AG10803 (cell line): ENCODE results near the gene RALGAPA2.
"Not testable (repeated sequence)": the region's sequence is repeated elsewhere in the genome, so short reads cannot be mapped to it uniquely, and the experiment has no call there.

Experiments
- DNase-seq: peaks from one replicate; pipeline ENCODE4 v3.0.0; 2010; ENCODE audit warnings: low read depth
- H3K4me3 ChIP-seq: 2 replicates; pipeline ENCODE4 v1.5.1; 2011; ENCODE audit warnings: mild to moderate bottlenecking, low read length, control low read depth
- CTCF ChIP-seq: conservative IDR thresholded peaks from 2 replicates; pipeline ENCODE4 v1.5.1; 2011; ENCODE audit warnings: mild to moderate bottlenecking, low read length, control low read depth, inconsistent platforms

RALGAPA2 gene

GRCh38 chr20:20549267-20549612 is 163.2 kb downstream of the RALGAPA2 start:
- no peak for TF ChIP-seq CTCF
- DNase-seq: no peak
- H3K4me3 ChIP-seq: no peak overlapping the region

- H3K4me3 ChIP-seq: no peak overlapping the region
- DNase-seq: no peak
- TF ChIP-seq CTCF: no peak
These were observed 163.7 kb downstream of the RALGAPA2 start for GRCh38 chr20:20548527-20549266.

- no peak overlapping the region for H3K4me3 ChIP-seq
- DNase-seq: no peak
- TF ChIP-seq CTCF: no peak
These were observed 164.6 kb downstream of the RALGAPA2 start for GRCh38 chr20:20547876-20548266.

GRCh38 chr20:20547221-20547875 is 165.1 kb downstream of the RALGAPA2 start:
- DNase-seq: peak; percentile 65
- TF ChIP-seq CTCF: no peak
- no peak overlapping the region for H3K4me3 ChIP-seq

- no peak for TF ChIP-seq CTCF
- no peak for DNase-seq
- H3K4me3 ChIP-seq: no peak overlapping the region
These were observed 166.0 kb downstream of the RALGAPA2 start for GRCh38 chr20:20546402-20546801.

- not testable (repeated sequence) for DNase-seq, H3K4me3 ChIP-seq
These were observed 169.1 kb downstream of the RALGAPA2 start for GRCh38 chr20:20543348-20543747.

GRCh38 chr20:20536240-20536933 is 176.1 kb downstream of the RALGAPA2 start:
- no peak overlapping the region for H3K4me3 ChIP-seq
- DNase-seq: no peak
- no peak for TF ChIP-seq CTCF
